Endometrial microvascular endothelial cells (primary cell): Measurements from ENCODE around the gene GGN. TPM values are rescaled to one million over a fixed set of nuclear protein-coding genes. Genes with fewer than 3 reads are reported as not detected.
"Not testable (repeated sequence)": the region's sequence is repeated elsewhere in the genome, so short reads cannot be mapped to it uniquely, and the experiment has no call there.

Experiments used
- in situ Hi-C: cut with HindIII; loops from 2 replicates; pipeline ENCODE4 v1.10.0; 2017; ENCODE audit warnings: low sequenced_read_pairs, low pct_unique_long_range_greater_than_20kb; ENCODE audit errors: inconsistent ontology term
- total RNA-seq: library from RNA; depleted of rRNA; stranded (reverse); fragments of >200 nt; gene quantifications from one replicate; pipeline ENCODE4 v1.2.3, GENCODE V29; 2015; ENCODE audit errors: inconsistent ontology term

GGN gene
- total RNA-seq, 1 donor from 2014 or later, result 1.1 TPM

DNA sequence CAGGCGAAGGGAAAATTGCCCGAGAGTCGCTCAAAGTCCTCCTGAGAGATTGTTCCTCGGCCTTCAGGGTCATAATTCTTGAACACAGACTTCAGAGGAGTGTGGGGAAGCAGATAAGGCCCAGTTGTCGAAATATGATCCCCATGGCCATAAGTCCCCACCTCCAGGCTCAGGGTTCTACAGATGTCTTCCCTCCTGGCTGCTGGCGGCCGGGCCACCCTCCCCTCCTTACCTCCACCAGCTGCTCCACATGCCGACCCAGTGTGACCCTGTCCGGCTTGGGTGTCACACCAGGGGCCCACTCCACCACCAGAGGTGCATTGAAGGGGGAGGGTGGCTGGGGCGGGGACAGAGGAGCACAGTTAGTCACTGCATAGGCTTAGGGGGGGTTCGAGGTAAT is 25.1 kb upstream of the GGN start:
- in situ Hi-C loops, result no loop called here

DNA sequence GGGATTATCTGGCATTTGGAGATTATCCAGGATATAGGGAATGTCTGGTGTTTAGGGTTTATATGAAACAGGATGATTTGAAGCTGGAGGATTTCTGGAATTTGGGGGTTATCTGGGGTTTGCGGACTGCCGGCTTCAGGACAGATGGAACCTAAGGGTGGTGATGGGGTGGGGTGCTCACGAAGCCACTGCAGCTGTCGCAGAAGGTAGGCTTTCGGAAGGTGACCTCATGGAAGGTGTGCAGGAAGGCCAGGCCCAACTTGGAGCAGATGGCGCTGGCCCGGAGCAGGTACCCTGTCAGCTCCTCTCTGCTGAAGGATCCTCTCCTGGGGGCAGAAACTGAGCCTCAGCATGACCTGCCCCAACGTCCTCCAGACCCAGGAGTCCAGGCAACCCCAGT is 24.7 kb upstream of the GGN start:
- in situ Hi-C loops, result no loop called here

DNA sequence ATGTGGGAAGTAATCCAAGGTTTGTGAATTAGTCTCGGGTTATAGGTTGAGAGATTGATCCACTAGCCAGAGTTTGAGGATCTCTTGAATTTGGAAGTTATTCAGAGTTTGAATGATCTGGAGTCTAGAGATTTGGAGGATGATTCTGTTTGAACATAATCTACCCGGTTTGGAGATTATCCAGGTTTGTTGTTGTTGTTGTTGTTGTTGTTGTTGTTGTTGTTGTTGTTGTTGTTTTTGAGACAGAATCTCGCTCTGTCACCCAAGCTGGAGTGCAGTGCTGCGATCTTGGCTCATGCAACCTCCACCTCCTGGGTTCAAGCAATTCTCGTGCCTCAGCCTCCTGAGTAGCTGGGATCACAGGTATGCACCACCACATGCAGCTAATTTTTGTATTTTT is 24.1 kb upstream of the GGN start:
- in situ Hi-C loops, result not testable (repeated sequence)

DNA sequence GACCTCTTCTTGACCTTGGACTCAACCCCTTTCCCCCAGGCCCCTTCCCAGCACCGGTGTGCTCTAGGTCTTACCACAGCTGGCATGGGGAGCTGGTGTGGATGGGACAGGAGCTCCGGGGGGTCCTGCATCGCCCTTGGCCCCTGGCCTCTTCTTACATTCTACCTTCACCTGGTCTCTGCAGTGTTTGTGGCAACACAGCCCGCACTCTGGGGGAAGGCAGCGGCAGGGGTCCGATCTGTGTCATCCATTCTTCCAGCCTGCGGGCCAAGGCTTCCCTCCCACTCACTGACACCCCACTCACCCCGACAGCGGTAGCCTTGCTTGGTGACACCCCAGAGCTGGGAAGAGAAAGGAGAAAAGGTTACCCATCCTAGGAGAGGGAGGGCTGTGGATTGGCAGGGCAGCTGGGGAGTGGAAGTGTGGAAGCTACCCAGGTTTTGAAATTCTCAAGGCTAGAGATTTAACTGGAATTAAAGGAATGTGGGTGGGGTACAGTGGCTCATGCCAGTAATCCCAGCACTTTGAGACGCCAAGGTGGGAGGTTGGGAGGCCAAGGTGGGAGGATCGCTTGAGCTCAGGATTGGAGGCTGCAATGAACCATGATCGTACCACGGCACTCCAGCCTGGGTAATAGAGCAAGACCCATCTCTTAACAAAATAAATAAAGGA is 23.3 kb upstream of the GGN start:
- in situ Hi-C loops, result no loop called here

DNA sequence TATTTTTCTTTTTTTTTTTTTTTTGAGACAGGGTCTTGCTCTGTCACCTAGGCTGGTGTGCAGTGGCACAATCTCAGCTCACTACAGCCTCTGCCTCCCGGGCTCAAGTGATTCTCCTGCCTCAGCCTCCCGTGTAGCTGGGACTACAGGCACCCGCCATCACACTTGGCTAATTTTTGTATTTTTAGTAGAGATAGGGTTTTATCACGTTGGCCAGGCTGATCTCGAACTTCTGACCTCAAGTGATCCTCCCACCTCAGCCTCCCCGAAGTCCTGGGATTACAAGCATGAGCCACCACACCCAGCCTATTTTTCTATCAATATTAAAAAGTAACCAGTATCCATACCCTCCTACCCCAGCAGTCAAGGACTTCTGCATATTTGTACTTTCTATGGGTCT is 22.6 kb upstream of the GGN start:
- in situ Hi-C loops, result not testable (repeated sequence)

DNA sequence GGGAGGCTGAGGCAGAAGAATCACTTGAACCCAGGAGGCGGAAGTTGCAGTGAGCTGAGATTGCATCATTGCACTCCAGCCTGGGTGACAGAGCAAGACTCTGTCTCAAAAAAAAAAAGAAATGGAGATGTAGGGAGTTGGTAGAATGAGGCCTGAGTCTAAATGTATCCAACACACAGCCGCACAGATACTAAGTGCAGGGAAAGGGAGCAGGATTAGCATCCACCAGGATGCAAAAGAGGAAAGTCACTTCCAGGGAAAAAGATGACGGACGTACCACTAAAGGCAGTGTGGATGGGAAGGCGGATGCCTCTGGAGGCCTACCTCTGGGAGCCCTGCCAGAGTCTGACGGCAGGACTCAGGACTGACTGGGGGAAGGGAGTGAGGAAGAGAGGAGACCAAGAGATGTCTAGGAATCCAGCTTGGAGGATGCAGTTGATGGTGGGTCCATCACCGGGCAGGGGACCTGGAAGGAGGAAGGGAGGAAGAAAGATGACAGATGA is 21.8 kb upstream of the GGN start:
- in situ Hi-C loops, result no loop called here

DNA sequence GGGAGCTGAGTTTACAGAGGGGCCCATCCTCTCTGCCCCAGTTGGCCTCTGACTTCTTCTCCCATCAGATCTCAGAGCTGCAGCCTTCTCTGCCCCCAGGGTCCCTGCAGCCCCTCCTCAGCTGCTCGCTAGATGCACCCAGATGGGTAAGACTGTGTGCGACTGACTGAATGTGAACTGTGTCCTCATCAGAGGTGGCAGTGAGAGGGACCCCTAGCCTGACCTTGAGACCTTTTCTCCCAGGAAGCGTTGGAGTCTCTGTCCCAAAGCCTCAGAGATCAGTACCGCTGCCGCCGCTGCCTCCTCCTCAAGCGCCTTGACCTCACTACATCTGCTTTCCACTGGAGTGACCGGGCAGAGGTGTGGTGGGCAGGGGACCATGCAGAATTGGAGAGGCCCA is 17.4 kb upstream of the GGN start:
- in situ Hi-C loops, result no loop called here

DNA sequence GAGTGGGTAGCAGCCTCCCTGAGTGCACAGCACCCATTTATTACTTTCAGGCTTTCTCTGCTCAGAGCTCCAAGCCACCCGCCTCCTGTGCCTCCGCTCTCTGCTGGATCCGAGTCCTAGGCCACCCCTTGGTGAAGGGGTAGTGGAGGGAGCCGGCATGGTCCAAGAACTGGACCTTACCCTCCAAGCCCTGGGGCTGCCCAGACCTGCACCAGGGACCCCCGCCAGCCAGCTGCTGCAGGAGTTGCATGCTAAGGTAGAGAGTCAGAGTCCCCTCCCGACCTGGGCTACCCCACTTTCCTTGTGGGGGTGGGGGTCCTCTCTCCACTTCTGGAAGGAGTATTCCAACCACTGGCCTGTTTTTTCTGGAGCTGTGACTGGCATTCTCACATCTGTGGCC is 17.0 kb upstream of the GGN start:
- in situ Hi-C loops, result no loop called here

DNA sequence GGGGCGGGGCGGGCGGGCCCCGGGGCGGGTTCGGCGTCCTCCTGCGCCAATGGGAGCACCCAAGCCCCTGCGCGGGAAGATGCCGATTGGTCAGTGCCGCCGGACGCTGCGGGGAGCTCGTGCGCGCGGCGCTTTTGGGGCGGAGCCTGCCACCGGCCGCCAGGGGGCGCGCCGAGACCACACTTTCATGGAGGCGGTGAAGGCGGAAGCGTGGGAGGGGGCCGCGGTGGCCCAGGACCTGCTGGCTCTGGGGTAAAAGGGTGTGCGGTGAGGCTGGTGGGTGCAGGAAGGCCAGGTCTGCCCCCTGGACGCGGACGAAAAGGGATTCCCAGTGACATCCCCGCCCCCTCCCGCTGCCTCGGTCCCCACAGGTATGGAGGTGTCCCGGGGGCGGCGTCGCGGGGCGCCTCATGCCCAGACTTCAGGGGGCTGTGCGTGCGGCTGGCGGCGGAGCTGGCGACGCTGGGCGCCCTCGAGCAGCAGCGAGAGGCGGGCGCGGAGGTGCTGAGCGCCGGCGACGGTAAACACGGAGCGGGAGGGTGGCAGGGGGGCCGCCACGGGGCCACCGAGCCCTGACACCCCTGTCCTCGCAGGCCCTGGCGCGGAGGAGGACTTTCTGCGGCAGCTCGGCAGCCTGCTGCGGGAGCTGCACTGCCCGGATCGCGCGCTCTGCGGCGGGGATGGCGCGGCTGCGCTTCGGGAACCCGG is 15.3 kb upstream of the GGN start, which contains the start of gene FAM98C:
TSS of gene FAM98C (plus strand) at position 127 of the 708 bp plus-strand sequence. CDS start at position 188, 61 bp downstream.
- in situ Hi-C loops, result no loop called here

DNA sequence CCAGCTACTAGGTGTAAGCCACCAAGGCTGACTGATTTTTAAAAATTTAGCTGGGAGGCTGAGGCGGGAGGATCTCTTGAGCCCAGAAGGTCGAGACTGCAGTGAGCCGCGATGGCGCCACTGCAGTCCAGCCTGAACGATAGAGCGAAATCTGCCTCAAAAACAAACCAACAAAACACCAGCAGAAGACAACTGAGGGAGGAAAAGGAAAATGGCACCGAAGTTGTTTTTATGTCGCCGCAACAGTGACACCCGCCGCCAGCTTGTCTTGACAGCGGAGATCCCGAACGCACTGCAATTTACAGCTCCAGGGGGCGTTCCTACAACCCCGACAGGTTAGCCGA is 14.8 kb upstream of the GGN start:
- in situ Hi-C loops, result no loop called here

DNA sequence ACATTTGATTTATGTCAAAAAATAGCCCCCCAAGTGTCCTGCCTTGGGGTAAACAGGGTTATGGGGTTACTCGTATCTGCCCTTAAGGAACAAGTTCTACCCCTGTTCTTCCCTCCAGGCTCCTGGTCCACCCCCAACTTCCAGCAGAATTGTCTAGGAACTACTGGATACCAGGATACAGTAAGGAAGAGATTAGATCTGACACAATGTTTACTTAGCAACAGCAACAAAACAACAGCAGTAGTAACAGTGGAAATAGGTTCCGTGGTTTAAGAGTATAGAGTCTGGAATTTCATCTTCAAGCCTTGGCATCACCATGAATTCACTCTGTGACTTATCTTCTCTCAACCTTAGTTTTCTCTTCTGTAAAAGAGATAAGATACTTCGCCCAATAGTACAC is 13.3 kb upstream of the GGN start:
- in situ Hi-C loops, result no loop called here

DNA sequence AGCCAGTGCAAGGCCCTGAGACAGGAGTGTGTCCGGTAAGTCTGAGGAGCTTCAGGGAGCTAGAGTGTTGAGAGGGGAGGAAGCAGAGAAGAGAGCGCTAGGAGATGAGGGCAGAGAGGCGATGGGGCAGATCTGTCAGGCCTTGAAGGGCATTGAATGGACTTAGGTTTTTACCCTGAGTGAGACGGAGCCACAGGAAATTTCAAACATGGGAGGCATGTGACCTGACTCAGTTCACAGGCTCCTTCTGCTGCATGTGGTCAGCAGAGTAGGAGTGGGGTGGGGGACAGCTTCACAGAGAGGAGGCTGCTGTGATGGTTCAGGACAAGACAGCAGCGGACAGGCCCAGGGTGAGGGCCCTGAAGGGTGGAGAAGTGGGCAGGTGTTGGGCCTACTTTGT is 12.5 kb upstream of the GGN start:
- in situ Hi-C loops, result no loop called here

DNA sequence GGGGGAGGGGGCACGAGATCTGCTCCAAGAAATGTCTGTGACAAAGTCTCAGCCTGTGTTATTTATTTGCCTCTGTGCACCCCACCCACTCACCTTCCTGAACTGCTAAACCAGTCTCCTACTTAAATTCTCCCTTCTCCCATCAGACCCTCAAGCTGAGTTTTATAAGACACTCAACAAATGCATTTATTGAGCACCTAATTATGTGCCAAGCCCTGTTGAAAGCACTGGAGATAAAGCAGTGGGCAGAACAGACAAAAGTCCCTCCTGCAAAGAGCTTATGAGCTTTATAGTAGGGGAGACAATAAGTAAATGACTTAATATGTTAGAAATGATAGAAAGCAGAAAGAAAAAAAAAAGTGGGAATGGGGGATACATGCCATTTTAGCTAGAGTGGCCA is 11.7 kb upstream of the GGN start:
- in situ Hi-C loops, result no loop called here

DNA sequence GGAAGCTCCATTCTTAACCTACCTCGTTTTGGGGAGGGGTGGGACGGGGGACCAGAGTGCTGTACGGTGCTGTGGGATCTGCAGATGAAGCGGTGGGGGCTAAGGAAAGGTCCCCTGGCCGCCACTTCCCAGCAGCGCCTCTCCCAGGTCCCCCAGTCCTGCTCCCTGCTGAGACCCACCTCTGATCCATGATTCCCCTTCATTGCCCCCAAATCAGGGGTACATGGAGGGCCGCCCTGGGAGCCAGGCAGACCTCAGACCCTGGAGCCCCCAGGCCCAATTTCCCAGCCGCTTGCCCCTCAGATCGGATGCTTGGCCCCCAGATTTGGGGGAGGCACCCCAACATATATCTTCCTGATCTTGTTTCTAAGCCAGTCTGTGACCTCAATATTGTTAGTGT is 11.2 kb upstream of the GGN start:
- in situ Hi-C loops, result no loop called here

DNA sequence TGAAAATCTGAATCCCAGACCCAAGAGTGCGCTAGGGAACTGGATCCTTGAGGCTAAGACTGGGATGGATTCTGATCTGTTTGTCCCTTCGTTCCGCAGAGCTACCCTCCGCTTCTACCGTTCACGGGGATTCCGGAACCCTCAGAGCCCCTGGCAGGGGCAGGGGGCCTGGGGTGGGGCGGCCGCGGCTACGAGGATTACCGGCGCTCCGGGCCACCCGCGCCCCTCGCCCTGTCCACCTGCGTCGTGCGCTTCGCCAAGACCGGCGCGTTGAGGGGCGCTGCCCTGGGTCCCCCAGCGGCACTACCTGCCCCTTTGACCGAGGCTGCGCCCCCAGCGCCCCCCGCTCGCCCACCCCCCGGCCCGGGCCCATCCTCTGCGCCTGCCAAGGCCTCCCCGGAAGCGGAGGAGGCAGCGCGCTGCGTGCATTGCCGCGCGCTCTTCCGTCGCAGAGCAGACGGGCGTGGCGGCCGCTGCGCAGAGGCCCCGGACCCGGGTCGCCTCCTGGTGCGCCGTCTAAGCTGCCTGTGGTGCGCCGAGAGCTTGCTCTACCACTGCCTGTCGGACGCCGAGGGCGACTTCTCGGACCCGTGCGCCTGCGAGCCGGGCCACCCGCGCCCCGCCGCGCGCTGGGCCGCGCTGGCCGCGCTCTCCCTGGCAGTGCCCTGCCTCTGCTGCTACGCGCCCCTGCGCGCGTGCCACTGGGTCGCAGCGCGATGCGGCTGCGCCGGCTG is 7.7 kb upstream of the GGN start:
- in situ Hi-C loops, result no loop called here

DNA sequence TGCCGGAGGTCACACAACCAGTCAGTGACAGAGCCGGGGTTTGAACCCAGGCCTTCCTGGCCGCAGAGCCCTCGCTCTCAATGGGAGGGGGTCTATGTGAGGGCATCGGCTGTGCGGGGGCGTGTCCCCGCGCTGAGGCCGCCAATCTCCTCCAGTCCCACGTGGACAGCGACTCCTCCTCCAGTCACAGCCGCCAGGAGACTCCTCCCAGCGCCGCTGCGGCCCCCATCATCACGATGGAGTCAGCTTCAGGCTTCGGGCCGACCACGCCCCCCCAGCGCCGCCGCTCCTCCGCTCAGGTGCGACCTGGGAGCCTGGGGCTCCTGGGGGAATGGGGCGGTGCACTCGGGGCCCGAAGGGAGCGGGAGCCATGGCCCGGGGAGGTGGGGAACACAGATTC is 6.7 kb upstream of the GGN start:
- in situ Hi-C loops, result no loop called here

DNA sequence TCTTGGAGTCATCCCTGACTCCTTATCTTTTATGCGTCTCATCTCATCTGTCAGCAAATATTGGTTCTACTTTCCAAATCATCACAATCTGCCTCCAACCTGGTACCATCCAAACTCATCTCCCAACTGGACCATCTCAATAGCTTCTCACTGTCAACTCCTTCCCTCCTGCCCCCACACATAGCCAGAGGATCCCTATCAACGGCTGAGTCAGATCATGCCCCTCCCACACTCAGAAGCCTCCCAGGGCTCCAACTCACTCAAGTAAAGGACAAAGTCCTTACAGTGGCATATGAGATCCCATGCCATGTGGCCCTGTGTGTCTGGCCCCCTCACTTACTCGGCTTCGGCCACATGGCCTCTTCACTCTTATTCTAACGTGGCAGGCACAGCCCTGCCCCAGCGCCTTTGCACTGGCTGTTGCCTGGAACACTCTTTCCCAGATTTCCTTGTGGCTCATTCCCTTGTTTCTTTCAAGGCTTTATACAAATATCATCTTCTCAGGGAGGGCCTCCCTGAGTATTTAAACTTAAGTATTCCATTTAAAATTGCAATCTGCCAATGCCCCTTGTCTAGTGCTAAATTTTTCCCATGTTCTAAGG is 5.0 kb upstream of the GGN start:
- in situ Hi-C loops, result no loop called here

DNA sequence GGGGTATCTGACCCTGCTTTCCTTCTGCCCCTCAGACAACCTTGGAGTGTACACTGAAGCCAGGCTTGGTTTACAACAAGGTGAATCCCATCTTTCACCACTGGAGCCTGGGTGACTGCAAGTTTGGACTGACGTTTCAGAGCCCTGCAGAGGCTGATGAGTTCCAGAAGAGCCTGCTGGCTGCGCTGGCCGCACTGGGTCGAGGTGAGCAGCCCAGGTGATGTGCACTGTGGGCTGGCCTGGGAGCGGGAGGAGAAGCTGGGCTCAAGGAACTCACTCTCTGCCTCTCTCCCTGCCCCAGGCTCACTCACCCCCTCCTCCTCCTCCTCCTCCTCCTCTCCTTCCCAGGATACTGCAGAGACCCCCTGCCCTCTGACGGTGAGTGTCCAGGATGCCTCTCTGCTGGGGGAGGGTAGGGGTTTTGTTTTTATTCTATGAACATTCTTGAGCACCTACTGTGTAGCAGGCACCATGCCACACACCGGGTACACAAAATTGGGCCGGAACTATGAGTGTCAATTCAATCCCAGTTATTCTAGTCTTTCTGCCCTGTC is 4.2 kb upstream of the GGN start:
- in situ Hi-C loops, result no loop called here
